HepG2 (cell line): Measurements from ENCODE around the gene NEK9. TPM values are rescaled to one million over a fixed set of nuclear protein-coding genes. Genes with fewer than 3 reads are reported as not detected.

Experiments
- CBFB ChIP-seq: sonication (generic); formaldehyde crosslinking; IDR thresholded peaks from 2 replicates; pipeline ENCODE4 v1.4.0; 2020; ENCODE audit warnings: missing genetic modification reagents
- CTCF ChIP-seq: sonication (generic); formaldehyde crosslinking; IDR thresholded peaks from 2 replicates; pipeline ENCODE4 v1.5.0; 2020; ENCODE audit warnings: mild to moderate bottlenecking, missing genetic modification reagents, moderate library complexity
- IKZF4 ChIP-seq: sonication (generic); formaldehyde crosslinking; IDR thresholded peaks from 2 replicates; pipeline ENCODE4 v1.5.1; 2020; ENCODE audit warnings: borderline replicate concordance, mild to moderate bottlenecking, low read depth, missing genetic modification reagents; ENCODE audit errors: not compliant biosample characterization
- KAT7 ChIP-seq: IDR thresholded peaks from 2 replicates; pipeline ENCODE4 v1.6.1; 2018; ENCODE audit warnings: borderline replicate concordance, missing compliant biosample characterization
- KMT2A ChIP-seq: sonication (generic); formaldehyde crosslinking; IDR thresholded peaks from 2 replicates; pipeline ENCODE4 v1.4.0; 2020; ENCODE audit warnings: missing genetic modification reagents
- MTA1 ChIP-seq: sonication (generic); formaldehyde crosslinking; IDR thresholded peaks from 2 replicates; pipeline ENCODE4 v1.4.0; 2020; ENCODE audit warnings: missing genetic modification reagents, mild to moderate bottlenecking, borderline replicate concordance
- PPARG ChIP-seq: conservative IDR thresholded peaks from 2 replicates; pipeline ENCODE4 v1.6.1; 2016; ENCODE audit warnings: missing biosample characterization, missing genetic modification reagents
- SP2 ChIP-seq: sonication (generic); formaldehyde crosslinking; IDR thresholded peaks from 2 replicates; pipeline ENCODE4 v1.5.1; 2020; ENCODE audit warnings: mild to moderate bottlenecking, missing genetic modification reagents
- TARDBP ChIP-seq: sonication (generic); formaldehyde crosslinking; IDR thresholded peaks from 2 replicates; pipeline ENCODE4 v1.8.0; 2022; ENCODE audit warnings: mild to moderate bottlenecking, missing genetic modification reagents
- TP53 ChIP-seq: sonication (generic); formaldehyde crosslinking; conservative IDR thresholded peaks from 2 replicates; pipeline ENCODE4 v1.4.0; 2020; ENCODE audit warnings: missing genetic modification reagents
- YY1 ChIP-seq: IDR thresholded peaks from 2 replicates; pipeline ENCODE4 v1.6.1; 2011; ENCODE audit warnings: low read length, low read depth, moderate library complexity, mild to moderate bottlenecking; ENCODE audit not compliant: insufficient read depth, insufficient replicate concordance
- ZFY ChIP-seq: sonication (generic); formaldehyde crosslinking; IDR thresholded peaks from 2 replicates; pipeline ENCODE4 v1.4.0; 2020; ENCODE audit warnings: missing genetic modification reagents
- ZNF235 ChIP-seq: sonication (generic); formaldehyde crosslinking; IDR thresholded peaks from 2 replicates; pipeline ENCODE4 v1.8.1; 2023; ENCODE audit warnings: mild to moderate bottlenecking, missing genetic modification reagents, borderline replicate concordance
- polyA plus RNA-seq, 8 experiments: library from polyadenylated mRNA; depleted of rRNA in 3 of 8; stranded (reverse) in 7 of 8; unstranded in 1 of 8; fragments of >200 nt; fragmentation: Illumina TruSeq in 4 of 8; extraction: Trizol in 4 of 8; gene quantifications; 2 replicates each; pipeline versions ENCODE4 v1.2.1 to v1.2.3, GENCODE V29; 2011 to 2016; ENCODE audit warnings: low read depth in 4 of 8, missing spikeins in 1 of 8, mixed read lengths in 1 of 8; ENCODE audit not compliant: insufficient read depth in 1 of 8
- total RNA-seq, 5 experiments: library from RNA; depleted of rRNA; stranded (reverse); fragments of >200 nt; fragmentation: Illumina TruSeq; extraction: Trizol; gene quantifications; 2 replicates each; pipeline ENCODE4 v1.2.3, GENCODE V29; 2016; ENCODE audit warnings: low read depth in 1 of 5
- TF ChIP-seq, protein P1 (sequence below): sonication (generic); IDR thresholded peaks from 2 replicates; pipeline ENCODE4 v1.6.1; 2016; ENCODE audit warnings: low read depth, borderline replicate concordance

The NEK9 gene
- total and polyA plus RNA-seq, 2 of the 13 experiments (the other 11 are each of a cell fraction or from before 2014, with no cell fraction given) = 16.5 to 27.3 TPM

GRCh38 chr14:75069121-75069810 lies 57.6 kb downstream of the NEK9 start, which contains the start of gene ZC2HC1C (continued):
- TF ChIP-seq ZFY (CRISPR knock-in tag) (peak; percentile 85), IKZF4 (CRISPR knock-in tag) (peak; percentile 63), YY1 (peak; percentile 76), PPARG (CRISPR knock-in tag) (0 out of 2 replicates have a peak, but pooled peaks have one; percentile 11), SP2 (CRISPR knock-in tag) (no peak; the same call in none of the 2 replicates), ZNF235 (CRISPR knock-in tag) (peak; percentile 56; the same call in 1 of the 2 replicates), TARDBP (CRISPR knock-in tag) (peak; percentile 41; the same call in 1 of the 2 replicates), KMT2A (CRISPR knock-in tag) (0 out of 2 replicates have a peak, but pooled peaks have one; percentile 54), KAT7 (peak; percentile 80; the same call in 1 of the 2 replicates), MTA1 (CRISPR knock-in tag) (no peak), CBFB (CRISPR knock-in tag) (0 out of 2 replicates have a peak, but pooled peaks have one; percentile 29), CTCF (0 out of 2 replicates have a peak, but pooled peaks have one; percentile 9), TP53 (peak; percentile 79; the same call in 1 of the 2 replicates)
- TF ChIP-seq, protein P1, sequence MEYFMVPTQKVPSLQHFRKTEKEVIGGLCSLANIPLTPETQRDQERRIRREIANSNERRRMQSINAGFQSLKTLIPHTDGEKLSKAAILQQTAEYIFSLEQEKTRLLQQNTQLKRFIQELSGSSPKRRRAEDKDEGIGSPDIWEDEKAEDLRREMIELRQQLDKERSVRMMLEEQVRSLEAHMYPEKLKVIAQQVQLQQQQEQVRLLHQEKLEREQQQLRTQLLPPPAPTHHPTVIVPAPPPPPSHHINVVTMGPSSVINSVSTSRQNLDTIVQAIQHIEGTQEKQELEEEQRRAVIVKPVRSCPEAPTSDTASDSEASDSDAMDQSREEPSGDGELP = peak; percentile 94
